HepG2 (cell line): ENCODE data around the gene ZNFX1. TPM values are rescaled to one million over a fixed set of nuclear protein-coding genes. Genes with fewer than 3 reads are reported as not detected.

Experiments used
- CENPT ChIP-seq: sonication (generic); formaldehyde crosslinking; IDR thresholded peaks from 2 replicates; pipeline ENCODE4 v1.8.0; 2022; ENCODE audit warnings: low read depth, mild to moderate bottlenecking, moderate library complexity, missing genetic modification reagents
- EP300 ChIP-seq, 3 experiments: sonication (generic) in 1 of 3; formaldehyde crosslinking in 1 of 3; IDR thresholded peaks; 2 replicates each; pipeline versions ENCODE4 v1.5.1 to v1.6.1; 2011 to 2020; ENCODE audit warnings: low read depth in 2 of 3, low read length in 2 of 3, borderline replicate concordance in 1 of 3, improper control_type of control experiment in 1 of 3, mild to moderate bottlenecking in 1 of 3, missing genetic modification reagents in 1 of 3, moderate library complexity in 1 of 3
- GABPA ChIP-seq, 2 experiments: IDR thresholded peaks; 2 replicates each; pipeline ENCODE4 v1.6.1; 2011 to 2016; ENCODE audit warnings: low read depth in 2 of 2, low read length in 1 of 2, missing biosample characterization in 1 of 2, missing genetic modification characterization in 1 of 2
- HNRNPH1 ChIP-seq: fragments of 200-400 bp; formaldehyde crosslinking; optimal IDR thresholded peaks from 2 replicates; pipeline ENCODE3; 2017; ENCODE audit warnings: mild to moderate bottlenecking, low read depth, low read length
- HOXA5 ChIP-seq: sonication (generic); formaldehyde crosslinking; IDR thresholded peaks from 2 replicates; pipeline ENCODE4 v1.4.0; 2020; ENCODE audit warnings: missing genetic modification reagents
- KLF12 ChIP-seq: sonication (generic); formaldehyde crosslinking; IDR thresholded peaks from 2 replicates; pipeline ENCODE4 v1.4.0; 2020; ENCODE audit warnings: missing genetic modification reagents, borderline replicate concordance
- SRSF9 ChIP-seq: fragments of 200-400 bp; formaldehyde crosslinking; IDR thresholded peaks from 2 replicates; pipeline ENCODE4 v1.6.1; 2018; ENCODE audit warnings: borderline replicate concordance, mild to moderate bottlenecking, low read depth, low read length; ENCODE audit not compliant: insufficient read depth, poor library complexity, severe bottlenecking
- TEAD2 ChIP-seq: sonication (generic); formaldehyde crosslinking; IDR thresholded peaks from 2 replicates; pipeline ENCODE4 v1.9.0; 2021; ENCODE audit warnings: missing genetic modification reagents
- ZFAT ChIP-seq: sonication (generic); formaldehyde crosslinking; conservative IDR thresholded peaks from 2 replicates; pipeline ENCODE4 v1.8.1; 2023; ENCODE audit warnings: missing genetic modification reagents, inconsistent platforms
- ZFY ChIP-seq: sonication (generic); formaldehyde crosslinking; IDR thresholded peaks from 2 replicates; pipeline ENCODE4 v1.4.0; 2020; ENCODE audit warnings: missing genetic modification reagents
- ZNF3 ChIP-seq: IDR thresholded peaks from 2 replicates; pipeline ENCODE4 v1.7.0; 2017; ENCODE audit warnings: inconsistent platforms
- ZNF543 ChIP-seq: sonication (generic); formaldehyde crosslinking; IDR thresholded peaks from 2 replicates; pipeline ENCODE4 v1.4.0; 2020; ENCODE audit warnings: mild to moderate bottlenecking, missing genetic modification reagents
- polyA plus RNA-seq, 8 experiments: library from polyadenylated mRNA; depleted of rRNA in 3 of 8; stranded (reverse) in 7 of 8; unstranded in 1 of 8; fragments of >200 nt; fragmentation: Illumina TruSeq in 4 of 8; extraction: Trizol in 4 of 8; gene quantifications; 2 replicates each; pipeline versions ENCODE4 v1.2.1 to v1.2.3, GENCODE V29; 2011 to 2016; ENCODE audit warnings: low read depth in 4 of 8, missing spikeins in 1 of 8, mixed read lengths in 1 of 8; ENCODE audit not compliant: insufficient read depth in 1 of 8
- total RNA-seq, 5 experiments: library from RNA; depleted of rRNA; stranded (reverse); fragments of >200 nt; fragmentation: Illumina TruSeq; extraction: Trizol; gene quantifications; 2 replicates each; pipeline ENCODE4 v1.2.3, GENCODE V29; 2016; ENCODE audit warnings: low read depth in 1 of 5
- TF ChIP-seq, protein P1 (sequence below): sonication (generic); formaldehyde crosslinking; IDR thresholded peaks from 2 replicates; pipeline ENCODE4 v1.9.0; 2021; ENCODE audit warnings: missing genetic modification reagents, borderline replicate concordance
- TF ChIP-seq, protein P2 (sequence below): sonication (generic); formaldehyde crosslinking; IDR thresholded peaks from 2 replicates; pipeline ENCODE4 v1.4.0; 2020; ENCODE audit warnings: missing genetic modification reagents
- TF ChIP-seq, protein P3 (sequence below): sonication (generic); formaldehyde crosslinking; IDR thresholded peaks from 2 replicates; pipeline ENCODE4 v1.4.0; 2020; ENCODE audit warnings: missing genetic modification reagents, borderline replicate concordance
- TF ChIP-seq, protein P4 (sequence below): sonication (generic); formaldehyde crosslinking; IDR thresholded peaks from 2 replicates; pipeline ENCODE4 v1.4.0; 2020; ENCODE audit warnings: missing genetic modification reagents

ZNFX1 gene
- total and polyA plus RNA-seq, 2 of the 13 experiments (the other 11 are each of a cell fraction or from before 2014, with no cell fraction given): 2.9 to 11.1 TPM

DNA sequence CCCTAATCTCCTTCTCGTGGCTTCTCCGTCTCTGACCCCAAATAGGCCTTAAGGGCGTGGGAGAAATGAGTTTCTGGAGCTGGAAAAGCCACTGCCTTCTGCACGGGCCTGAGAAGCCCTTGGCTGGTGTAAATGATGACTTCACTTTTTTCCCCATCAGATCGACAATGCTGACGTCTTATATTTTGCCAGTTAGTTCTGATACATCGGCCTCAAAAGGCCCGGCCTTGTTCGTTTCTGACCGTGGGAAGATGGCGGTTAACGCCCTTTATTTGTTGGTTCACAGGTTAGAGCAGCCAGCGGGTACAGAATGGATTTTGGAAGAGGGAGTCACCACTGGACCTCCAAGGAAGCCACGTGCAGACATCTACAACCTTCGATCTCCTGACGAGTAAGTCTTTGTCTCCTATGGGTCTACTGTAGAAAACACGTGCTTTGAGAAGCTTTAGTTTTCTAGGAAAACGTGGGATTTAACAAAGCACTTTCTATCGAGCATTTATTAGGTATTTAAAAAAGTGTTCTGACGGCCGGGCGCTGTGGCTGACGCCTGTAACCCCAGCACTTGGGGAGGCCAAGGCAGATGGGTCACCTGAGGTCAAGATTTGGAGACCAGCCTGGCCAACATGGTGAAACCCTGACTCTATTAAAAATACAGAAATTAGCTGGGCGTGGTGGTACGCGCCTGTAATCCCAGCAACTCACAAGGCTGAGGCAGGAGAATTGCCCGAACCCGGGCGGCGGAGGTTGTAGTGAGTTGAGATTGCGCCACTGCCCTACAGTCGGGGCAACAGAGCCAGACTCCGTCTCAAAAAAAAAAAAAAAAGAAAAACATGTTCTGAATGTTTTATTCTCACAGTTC lies 1.2 kb upstream of the ZNFX1 start (continued):
- TF ChIP-seq, protein P1, sequence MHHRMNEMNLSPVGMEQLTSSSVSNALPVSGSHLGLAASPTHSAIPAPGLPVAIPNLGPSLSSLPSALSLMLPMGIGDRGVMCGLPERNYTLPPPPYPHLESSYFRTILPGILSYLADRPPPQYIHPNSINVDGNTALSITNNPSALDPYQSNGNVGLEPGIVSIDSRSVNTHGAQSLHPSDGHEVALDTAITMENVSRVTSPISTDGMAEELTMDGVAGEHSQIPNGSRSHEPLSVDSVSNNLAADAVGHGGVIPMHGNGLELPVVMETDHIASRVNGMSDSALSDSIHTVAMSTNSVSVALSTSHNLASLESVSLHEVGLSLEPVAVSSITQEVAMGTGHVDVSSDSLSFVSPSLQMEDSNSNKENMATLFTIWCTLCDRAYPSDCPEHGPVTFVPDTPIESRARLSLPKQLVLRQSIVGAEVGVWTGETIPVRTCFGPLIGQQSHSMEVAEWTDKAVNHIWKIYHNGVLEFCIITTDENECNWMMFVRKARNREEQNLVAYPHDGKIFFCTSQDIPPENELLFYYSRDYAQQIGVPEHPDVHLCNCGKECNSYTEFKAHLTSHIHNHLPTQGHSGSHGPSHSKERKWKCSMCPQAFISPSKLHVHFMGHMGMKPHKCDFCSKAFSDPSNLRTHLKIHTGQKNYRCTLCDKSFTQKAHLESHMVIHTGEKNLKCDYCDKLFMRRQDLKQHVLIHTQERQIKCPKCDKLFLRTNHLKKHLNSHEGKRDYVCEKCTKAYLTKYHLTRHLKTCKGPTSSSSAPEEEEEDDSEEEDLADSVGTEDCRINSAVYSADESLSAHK: no peak
- no peak for TF ChIP-seq EP300 (IDR thresholded peaks at IDR 0.05; ENCODE audit: low read depth in 2 of 2, low read length in 2 of 2)
- no peak for TF ChIP-seq EP300 (CRISPR knock-in tag; IDR thresholded peaks at IDR 0.05; ENCODE audit: borderline replicate concordance)
- no peak for TF ChIP-seq ZNF543 (CRISPR knock-in tag)
- no peak for TF ChIP-seq SRSF9
- no peak; the same call in 1 of the 2 replicates for TF ChIP-seq HOXA5
- TF ChIP-seq TEAD2: no peak
- no peak; the same call in 1 of the 2 replicates for TF ChIP-seq CENPT (CRISPR knock-in tag)
- no peak for TF ChIP-seq HNRNPH1
- peak; percentile 49; the same call in 1 of the 2 replicates for TF ChIP-seq ZNF3 (CRISPR knock-in tag)
- no peak for TF ChIP-seq ZFY (CRISPR knock-in tag)
- TF ChIP-seq KLF12: no peak; the same call in 1 of the 2 replicates
- TF ChIP-seq, protein P2, sequence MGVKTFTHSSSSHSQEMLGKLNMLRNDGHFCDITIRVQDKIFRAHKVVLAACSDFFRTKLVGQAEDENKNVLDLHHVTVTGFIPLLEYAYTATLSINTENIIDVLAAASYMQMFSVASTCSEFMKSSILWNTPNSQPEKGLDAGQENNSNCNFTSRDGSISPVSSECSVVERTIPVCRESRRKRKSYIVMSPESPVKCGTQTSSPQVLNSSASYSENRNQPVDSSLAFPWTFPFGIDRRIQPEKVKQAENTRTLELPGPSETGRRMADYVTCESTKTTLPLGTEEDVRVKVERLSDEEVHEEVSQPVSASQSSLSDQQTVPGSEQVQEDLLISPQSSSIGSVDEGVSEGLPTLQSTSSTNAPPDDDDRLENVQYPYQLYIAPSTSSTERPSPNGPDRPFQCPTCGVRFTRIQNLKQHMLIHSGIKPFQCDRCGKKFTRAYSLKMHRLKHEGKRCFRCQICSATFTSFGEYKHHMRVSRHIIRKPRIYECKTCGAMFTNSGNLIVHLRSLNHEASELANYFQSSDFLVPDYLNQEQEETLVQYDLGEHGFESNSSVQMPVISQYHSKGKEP (CRISPR knock-in tag): no peak
- TF ChIP-seq, protein P3, sequence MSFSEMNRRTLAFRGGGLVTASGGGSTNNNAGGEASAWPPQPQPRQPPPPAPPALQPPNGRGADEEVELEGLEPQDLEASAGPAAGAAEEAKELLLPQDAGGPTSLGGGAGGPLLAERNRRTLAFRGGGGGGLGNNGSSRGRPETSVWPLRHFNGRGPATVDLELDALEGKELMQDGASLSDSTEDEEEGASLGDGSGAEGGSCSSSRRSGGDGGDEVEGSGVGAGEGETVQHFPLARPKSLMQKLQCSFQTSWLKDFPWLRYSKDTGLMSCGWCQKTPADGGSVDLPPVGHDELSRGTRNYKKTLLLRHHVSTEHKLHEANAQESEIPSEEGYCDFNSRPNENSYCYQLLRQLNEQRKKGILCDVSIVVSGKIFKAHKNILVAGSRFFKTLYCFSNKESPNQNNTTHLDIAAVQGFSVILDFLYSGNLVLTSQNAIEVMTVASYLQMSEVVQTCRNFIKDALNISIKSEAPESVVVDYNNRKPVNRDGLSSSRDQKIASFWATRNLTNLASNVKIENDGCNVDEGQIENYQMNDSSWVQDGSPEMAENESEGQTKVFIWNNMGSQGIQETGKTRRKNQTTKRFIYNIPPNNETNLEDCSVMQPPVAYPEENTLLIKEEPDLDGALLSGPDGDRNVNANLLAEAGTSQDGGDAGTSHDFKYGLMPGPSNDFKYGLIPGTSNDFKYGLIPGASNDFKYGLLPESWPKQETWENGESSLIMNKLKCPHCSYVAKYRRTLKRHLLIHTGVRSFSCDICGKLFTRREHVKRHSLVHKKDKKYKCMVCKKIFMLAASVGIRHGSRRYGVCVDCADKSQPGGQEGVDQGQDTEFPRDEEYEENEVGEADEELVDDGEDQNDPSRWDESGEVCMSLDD (CRISPR knock-in tag): no peak
- TF ChIP-seq ZFAT: no peak
- TF ChIP-seq, protein P4, sequence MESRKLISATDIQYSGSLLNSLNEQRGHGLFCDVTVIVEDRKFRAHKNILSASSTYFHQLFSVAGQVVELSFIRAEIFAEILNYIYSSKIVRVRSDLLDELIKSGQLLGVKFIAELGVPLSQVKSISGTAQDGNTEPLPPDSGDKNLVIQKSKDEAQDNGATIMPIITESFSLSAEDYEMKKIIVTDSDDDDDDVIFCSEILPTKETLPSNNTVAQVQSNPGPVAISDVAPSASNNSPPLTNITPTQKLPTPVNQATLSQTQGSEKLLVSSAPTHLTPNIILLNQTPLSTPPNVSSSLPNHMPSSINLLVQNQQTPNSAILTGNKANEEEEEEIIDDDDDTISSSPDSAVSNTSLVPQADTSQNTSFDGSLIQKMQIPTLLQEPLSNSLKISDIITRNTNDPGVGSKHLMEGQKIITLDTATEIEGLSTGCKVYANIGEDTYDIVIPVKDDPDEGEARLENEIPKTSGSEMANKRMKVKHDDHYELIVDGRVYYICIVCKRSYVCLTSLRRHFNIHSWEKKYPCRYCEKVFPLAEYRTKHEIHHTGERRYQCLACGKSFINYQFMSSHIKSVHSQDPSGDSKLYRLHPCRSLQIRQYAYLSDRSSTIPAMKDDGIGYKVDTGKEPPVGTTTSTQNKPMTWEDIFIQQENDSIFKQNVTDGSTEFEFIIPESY (CRISPR knock-in tag): no peak
- TF ChIP-seq GABPA (IDR thresholded peaks at IDR 0.05; ENCODE audit: low read depth, low read length): no peak
- TF ChIP-seq GABPA (CRISPR knock-in tag; IDR thresholded peaks at IDR 0.05; ENCODE audit: low read depth): no peak
